ENCODE results near the gene TBC1D32. TPM values are rescaled to one million over a fixed set of nuclear protein-coding genes. Genes with fewer than 3 reads are reported as not detected.
"Not testable (repeated sequence)": the region's sequence is repeated elsewhere in the genome, so short reads cannot be mapped to it uniquely, and the experiment has no call there.

The TBC1D32 gene, protein sequence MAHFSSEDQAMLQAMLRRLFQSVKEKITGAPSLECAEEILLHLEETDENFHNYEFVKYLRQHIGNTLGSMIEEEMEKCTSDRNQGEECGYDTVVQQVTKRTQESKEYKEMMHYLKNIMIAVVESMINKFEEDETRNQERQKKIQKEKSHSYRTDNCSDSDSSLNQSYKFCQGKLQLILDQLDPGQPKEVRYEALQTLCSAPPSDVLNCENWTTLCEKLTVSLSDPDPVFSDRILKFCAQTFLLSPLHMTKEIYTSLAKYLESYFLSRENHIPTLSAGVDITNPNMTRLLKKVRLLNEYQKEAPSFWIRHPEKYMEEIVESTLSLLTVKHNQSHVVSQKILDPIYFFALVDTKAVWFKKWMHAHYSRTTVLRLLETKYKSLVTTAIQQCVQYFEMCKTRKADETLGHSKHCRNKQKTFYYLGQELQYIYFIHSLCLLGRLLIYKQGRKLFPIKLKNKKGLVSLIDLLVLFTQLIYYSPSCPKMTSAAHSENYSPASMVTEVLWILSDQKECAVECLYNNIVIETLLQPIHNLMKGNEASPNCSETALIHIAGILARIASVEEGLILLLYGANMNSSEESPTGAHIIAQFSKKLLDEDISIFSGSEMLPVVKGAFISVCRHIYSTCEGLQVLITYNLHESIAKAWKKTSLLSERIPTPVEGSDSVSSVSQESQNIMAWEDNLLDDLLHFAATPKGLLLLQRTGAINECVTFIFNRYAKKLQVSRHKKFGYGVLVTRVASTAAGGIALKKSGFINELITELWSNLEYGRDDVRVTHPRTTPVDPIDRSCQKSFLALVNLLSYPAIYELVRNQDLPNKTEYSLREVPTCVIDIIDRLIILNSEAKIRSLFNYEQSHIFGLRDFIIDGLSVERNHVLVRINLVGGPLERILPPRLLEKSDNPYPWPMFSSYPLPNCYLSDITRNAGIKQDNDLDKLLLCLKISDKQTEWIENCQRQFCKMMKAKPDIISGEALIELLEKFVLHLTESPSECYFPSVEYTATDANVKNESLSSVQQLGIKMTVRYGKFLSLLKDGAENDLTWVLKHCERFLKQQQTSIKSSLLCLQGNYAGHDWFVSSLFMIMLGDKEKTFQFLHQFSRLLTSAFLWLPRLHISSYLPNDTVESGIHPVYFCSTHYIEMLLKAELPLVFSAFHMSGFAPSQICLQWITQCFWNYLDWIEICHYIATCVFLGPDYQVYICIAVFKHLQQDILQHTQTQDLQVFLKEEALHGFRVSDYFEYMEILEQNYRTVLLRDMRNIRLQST
- 4.3 TPM for polyA plus RNA-seq (2013, experiment 1 of 2)
- polyA plus RNA-seq (2013, experiment 2 of 2): 4.6 TPM

DNA sequence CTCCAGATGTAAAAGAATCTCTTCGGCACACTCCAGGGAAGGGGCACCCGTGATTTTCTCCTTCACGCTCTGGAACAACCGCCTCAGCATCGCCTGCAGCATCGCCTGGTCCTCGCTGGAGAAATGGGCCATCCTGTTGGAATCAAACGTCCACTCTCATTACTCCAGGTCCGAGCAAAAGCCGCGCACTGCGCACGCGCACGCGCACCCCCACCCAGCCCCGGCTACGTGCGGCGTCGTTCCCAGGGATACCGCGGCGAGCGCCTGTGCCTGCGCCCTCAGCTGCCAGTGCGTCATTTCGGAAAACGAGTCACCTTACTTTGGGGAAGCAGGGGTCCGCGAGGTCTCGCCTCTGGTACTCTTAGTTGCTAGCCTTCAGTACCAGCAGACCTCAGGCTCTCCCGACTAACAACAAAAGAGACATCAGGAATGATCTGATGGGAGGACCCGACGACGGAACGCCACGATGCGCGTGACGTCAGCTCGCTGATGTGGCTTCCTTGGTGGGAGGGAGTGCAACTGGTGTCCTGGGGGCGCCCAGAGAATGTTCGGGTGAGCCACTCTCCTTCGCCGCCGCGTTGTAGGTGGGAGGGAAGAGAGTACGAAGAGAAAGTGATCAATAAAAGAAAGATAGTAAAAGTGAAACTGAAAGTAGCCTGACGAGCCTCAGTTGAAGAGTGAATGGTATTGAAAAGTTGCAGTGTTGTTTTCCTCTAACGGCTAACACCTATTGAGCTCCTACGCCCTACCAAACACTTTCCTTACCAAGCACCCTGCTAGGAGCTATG is at the start of gene TBC1D32:
Gene TBC1D32 (minus strand): TSS at position 182 of the 788 bp plus-strand sequence. CDS start 50 bp downstream, at position 132.
- H3K9me3 ChIP-seq (ENCODE audit: control insufficient read depth, low read length): no peaks in the 10 kb centered on the region
- H3K4me1 ChIP-seq (ENCODE audit: control insufficient read depth, insufficient read depth, low read length, poor library complexity, severe bottlenecking): no peaks in the 10 kb centered on the region
- H3K36me3 ChIP-seq (ENCODE audit: control insufficient read depth, insufficient read depth, low read length): no peaks in the 10 kb centered on the region
- 6 to 12% methylated on average over 19 to 28 of the region's 52 CpGs for WGBS, 2 experiments (ENCODE audit: insufficient coverage in 2 of 2)
- H3K27ac ChIP-seq (ENCODE audit: low read depth, low read length, severe bottlenecking): peak within 1 kb of the TSS; percentile 93
- H3K4me3 ChIP-seq (ENCODE audit: extremely low read depth, insufficient read depth, low read length, poor library complexity, severe bottlenecking): peak within 1 kb of the TSS; percentile 49

DNA sequence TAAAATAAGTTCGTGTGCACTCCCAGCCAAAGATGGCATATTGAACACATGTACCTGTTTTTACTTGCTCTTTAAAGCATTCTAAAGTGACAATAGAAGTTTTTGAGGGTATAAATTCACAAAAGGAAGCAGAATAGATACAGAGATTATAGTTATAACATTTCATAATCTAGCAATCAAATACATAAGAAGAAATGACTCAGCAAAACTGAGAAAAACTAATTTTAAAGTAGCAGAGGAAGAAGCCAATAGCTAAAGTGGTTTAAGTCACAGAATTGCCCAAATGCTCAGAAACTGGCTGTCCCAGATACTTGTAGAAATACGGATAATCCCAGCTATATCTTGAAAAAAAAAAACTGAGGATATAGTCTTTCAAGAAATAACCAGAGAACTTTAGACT is 49.2 kb upstream of the TBC1D32 start:
- H3K9me3 ChIP-seq (ENCODE audit: control insufficient read depth, low read length): no peaks in the 10 kb centered on the region
- no CpG with 5 or more reads among the region's 2 CpGs for WGBS, 2 experiments (ENCODE audit: insufficient coverage in 2 of 2)
- H3K4me3 ChIP-seq (ENCODE audit: extremely low read depth, insufficient read depth, low read length, poor library complexity, severe bottlenecking): no peak overlapping the region
- H3K36me3 ChIP-seq (ENCODE audit: control insufficient read depth, insufficient read depth, low read length): no peaks in the 10 kb centered on the region
- no peaks in the 10 kb centered on the region for H3K4me1 ChIP-seq (ENCODE audit: control insufficient read depth, insufficient read depth, low read length, poor library complexity, severe bottlenecking)
- H3K27ac ChIP-seq (ENCODE audit: low read depth, low read length, severe bottlenecking): no peak overlapping the region

DNA sequence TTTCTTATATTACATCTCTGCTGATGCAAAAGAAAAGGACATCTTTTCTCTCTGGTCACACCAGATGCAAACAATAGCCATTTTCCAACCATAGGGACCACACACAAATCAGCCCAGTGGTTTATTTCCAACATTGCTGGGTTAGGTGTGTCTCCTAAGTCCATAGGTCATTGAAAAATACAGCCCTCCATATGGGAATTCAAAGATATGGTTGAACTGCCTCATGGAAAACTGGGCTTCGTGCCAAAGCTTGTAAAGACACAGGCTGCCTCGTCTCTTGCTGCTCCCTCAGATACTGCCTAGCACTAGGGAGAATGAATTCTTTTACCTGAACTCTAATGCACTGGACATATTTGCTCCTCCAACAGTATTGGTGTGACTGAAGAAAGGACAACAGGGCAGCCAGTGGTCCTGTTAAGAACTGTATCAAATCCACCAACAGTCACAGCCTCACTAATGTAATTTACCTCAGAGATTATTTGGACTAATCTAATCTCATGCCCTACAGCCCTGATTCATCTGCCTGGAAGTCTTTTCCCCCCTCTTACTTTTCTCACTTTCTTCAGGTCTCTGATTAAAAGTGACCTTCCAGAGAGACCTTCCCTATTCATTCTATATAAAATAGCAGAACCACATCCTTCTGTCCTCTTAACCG is 48.3 kb upstream of the TBC1D32 start:
- Histone ChIP-seq H3K9me3 (ENCODE audit: control insufficient read depth, low read length) (no peaks in the 10 kb centered on the region), H3K4me3 (ENCODE audit: extremely low read depth, insufficient read depth, low read length, poor library complexity, severe bottlenecking) (no peak overlapping the region), H3K4me1 (ENCODE audit: control insufficient read depth, insufficient read depth, low read length, poor library complexity, severe bottlenecking) (no peaks in the 10 kb centered on the region), H3K36me3 (ENCODE audit: control insufficient read depth, insufficient read depth, low read length) (no peaks in the 10 kb centered on the region), H3K27ac (ENCODE audit: low read depth, low read length, severe bottlenecking) (no peak overlapping the region)
- 73 to 83% methylated on average over 2 of the region's 3 CpGs for WGBS, 2 experiments (ENCODE audit: insufficient coverage in 2 of 2)

DNA sequence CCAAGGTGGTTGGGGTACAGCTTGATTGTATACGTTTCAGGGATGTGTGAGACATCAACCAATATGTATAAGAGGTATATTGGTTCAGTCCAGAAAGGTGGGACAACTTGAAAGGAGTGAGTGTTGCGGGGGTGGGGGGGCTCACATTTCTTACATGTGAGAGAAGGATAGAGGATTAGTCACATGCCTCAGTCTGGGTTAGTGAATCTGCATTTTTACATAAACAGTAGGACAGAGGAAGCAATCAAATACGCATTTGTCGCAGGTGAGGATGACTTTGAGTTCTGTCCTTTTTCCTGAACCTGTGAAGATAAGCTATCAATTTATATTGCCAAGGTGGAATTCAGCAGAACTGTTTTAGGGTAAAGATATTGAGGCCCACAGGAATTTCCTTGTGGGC is 42.1 kb upstream of the TBC1D32 start:
- Histone ChIP-seq H3K4me3 (ENCODE audit: extremely low read depth, insufficient read depth, low read length, poor library complexity, severe bottlenecking) (no peak overlapping the region), H3K27ac (ENCODE audit: low read depth, low read length, severe bottlenecking) (no peak overlapping the region), H3K4me1 (ENCODE audit: control insufficient read depth, insufficient read depth, low read length, poor library complexity, severe bottlenecking) (no peaks in the 10 kb centered on the region), H3K36me3 (ENCODE audit: control insufficient read depth, insufficient read depth, low read length) (no peaks in the 10 kb centered on the region), H3K9me3 (ENCODE audit: control insufficient read depth, low read length) (no peaks in the 10 kb centered on the region)
- 81 to 85% methylated on average over 4 of the region's 4 CpGs for WGBS, 2 experiments (ENCODE audit: insufficient coverage in 2 of 2)

DNA sequence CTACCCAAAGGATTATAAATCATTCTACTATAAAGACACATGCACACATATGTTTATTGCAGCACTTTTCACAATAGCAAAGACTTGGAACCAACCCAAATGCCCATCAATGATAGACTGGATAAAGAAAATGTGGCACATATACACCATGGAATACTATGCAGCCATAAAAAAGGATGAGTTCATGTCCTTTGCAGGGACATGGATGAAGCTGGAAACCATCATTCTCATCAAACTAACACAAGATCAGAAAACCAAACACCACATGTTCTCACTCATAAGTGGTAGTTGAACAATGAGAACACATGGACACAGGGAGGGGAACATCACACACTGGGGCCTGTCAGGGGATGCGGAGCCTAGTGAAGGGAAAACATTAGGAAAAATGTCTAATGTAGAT is 39.9 kb upstream of the TBC1D32 start:
- H3K4me1 ChIP-seq (ENCODE audit: control insufficient read depth, insufficient read depth, low read length, poor library complexity, severe bottlenecking); H3K9me3 ChIP-seq (ENCODE audit: control insufficient read depth, low read length); H3K4me3 ChIP-seq (ENCODE audit: extremely low read depth, insufficient read depth, low read length, poor library complexity, severe bottlenecking); H3K36me3 ChIP-seq (ENCODE audit: control insufficient read depth, insufficient read depth, low read length); H3K27ac ChIP-seq (ENCODE audit: low read depth, low read length, severe bottlenecking): not testable (repeated sequence)
- no CpG with 5 or more reads among the region's 1 CpG for WGBS, 2 experiments (ENCODE audit: insufficient coverage in 2 of 2)

DNA sequence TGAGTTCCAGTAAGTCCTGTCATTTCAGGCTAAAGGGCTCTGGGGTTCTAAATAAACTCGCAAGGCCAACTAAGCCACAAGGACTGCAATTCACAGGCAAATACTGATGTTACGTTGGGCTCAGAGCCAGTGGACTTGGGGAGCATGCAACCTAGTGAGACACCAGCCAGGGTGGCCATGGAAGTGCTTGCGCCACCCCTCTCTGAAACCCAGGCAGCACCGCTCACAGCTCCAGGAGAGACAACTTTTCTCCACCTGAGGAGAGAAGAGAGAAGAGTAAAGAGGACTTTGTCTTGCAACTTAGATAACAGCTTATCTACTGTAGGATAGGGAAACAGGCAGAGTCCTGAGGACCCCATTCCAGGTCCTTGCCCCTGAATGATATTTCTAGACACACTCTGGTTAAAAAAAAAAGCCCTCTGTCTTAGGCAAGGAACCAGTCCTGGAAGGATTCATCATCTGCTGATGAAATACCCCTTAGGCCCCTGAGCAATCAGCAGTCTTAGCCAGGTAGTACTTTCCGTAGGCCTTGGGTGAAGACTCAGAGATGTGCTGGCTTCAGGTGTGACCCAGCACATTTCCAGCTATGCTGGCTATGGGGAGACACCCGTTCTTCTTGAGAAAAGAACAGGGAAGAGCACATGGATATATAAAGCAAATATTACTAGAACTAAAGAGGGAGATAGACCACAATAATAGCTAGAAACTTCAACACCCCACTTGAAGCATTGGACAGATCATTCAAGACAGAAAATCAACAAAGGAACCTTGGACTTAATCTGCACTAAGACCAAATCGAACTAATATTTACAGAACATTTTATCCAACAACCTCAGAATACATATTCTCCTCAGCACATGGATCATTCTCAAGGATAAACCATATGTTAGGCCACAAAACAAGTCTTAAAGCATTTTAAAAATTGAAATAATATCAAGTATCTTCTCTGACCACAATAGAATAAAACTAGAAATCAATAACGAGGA is 31.5 kb upstream of the TBC1D32 start:
- Histone ChIP-seq H3K9me3 (ENCODE audit: control insufficient read depth, low read length) (no peaks in the 10 kb centered on the region), H3K27ac (ENCODE audit: low read depth, low read length, severe bottlenecking) (no peak overlapping the region)
- 89 to 90% methylated on average over 4 to 6 of the region's 8 CpGs for WGBS, 2 experiments (ENCODE audit: insufficient coverage in 2 of 2)

DNA sequence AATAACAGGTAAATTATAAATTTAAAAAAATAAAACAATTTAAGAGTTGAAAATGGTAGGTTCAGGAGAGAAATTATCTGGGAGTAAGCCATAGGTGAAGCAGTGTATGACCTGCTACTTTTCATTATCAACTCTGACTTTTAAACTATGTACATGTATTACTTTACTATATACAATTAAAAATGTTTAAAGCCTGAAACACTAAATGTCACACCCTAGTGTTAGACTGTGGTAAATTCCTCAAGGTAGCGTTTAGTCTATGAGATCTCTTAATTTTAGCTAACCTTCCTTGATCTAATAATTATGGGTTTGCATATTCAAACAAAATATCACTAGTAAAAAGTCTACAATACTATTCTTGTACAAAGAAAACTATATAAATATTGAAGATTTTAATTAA is 22.3 kb upstream of the TBC1D32 start:
- no CpG with 5 or more reads among the region's 1 CpG for WGBS, 2 experiments (ENCODE audit: insufficient coverage in 2 of 2)
- H3K27ac ChIP-seq (ENCODE audit: low read depth, low read length, severe bottlenecking): no peak overlapping the region
- H3K4me1 ChIP-seq (ENCODE audit: control insufficient read depth, insufficient read depth, low read length, poor library complexity, severe bottlenecking): no peaks in the 10 kb centered on the region
- no peaks in the 10 kb centered on the region for H3K9me3 ChIP-seq (ENCODE audit: control insufficient read depth, low read length)
- no peaks in the 10 kb centered on the region for H3K36me3 ChIP-seq (ENCODE audit: control insufficient read depth, insufficient read depth, low read length)
- no peak overlapping the region for H3K4me3 ChIP-seq (ENCODE audit: extremely low read depth, insufficient read depth, low read length, poor library complexity, severe bottlenecking)

More for the DNA sequence above, 31.5 kb upstream of the TBC1D32 start:
- no peaks in the 10 kb centered on the region for H3K4me1 ChIP-seq (ENCODE audit: control insufficient read depth, insufficient read depth, low read length, poor library complexity, severe bottlenecking)
- no peak overlapping the region for H3K4me3 ChIP-seq (ENCODE audit: extremely low read depth, insufficient read depth, low read length, poor library complexity, severe bottlenecking)
- H3K36me3 ChIP-seq (ENCODE audit: control insufficient read depth, insufficient read depth, low read length): no peaks in the 10 kb centered on the region

DNA sequence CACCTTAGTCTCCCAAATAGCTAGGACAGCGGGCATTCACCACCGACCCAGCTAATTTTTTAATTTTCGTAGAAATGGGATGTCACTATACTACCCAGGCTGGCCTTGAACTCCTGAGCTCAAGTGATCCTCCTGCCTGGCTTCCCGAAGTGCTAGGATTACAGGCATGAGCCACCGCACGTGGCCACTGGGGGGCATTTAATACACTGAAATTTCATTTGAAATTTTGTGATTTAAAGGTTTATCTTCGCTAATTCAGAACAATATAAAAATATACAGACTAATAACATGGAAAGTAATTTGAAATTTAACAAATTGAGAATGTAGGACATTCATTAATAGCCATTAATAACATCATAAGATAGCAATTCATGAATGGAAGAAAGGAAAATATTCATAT is 20.5 kb upstream of the TBC1D32 start:
- WGBS, 2 experiments (ENCODE audit: insufficient coverage in 2 of 2): 88 to 89% methylated on average over 3 to 4 of the region's 7 CpGs
- Histone ChIP-seq H3K9me3 (ENCODE audit: control insufficient read depth, low read length) (no peaks in the 10 kb centered on the region), H3K36me3 (ENCODE audit: control insufficient read depth, insufficient read depth, low read length) (no peaks in the 10 kb centered on the region), H3K27ac (ENCODE audit: low read depth, low read length, severe bottlenecking) (no peak overlapping the region), H3K4me1 (ENCODE audit: control insufficient read depth, insufficient read depth, low read length, poor library complexity, severe bottlenecking) (no peaks in the 10 kb centered on the region), H3K4me3 (ENCODE audit: extremely low read depth, insufficient read depth, low read length, poor library complexity, severe bottlenecking) (no peak overlapping the region)

DNA sequence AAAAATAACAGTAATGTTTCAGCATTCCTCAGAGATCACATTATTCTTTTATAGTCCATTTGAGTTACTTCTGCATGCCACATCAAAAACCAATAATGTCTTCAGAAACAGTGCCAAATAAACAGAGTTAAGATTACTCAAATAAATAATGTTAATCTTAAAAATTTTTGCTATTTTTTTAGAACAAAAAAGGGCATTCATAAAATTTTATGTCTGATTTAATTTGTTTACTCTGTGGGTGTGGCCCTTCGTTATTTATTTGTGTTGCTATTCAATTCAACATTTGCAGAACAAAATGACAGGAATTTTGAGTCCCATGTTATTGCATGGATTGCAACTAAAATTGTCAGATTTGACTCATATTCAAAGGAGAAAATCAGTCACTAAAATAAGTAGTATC is 18.7 kb upstream of the TBC1D32 start:
- Histone ChIP-seq H3K36me3 (ENCODE audit: control insufficient read depth, insufficient read depth, low read length) (no peaks in the 10 kb centered on the region), H3K4me3 (ENCODE audit: extremely low read depth, insufficient read depth, low read length, poor library complexity, severe bottlenecking) (no peak overlapping the region), H3K4me1 (ENCODE audit: control insufficient read depth, insufficient read depth, low read length, poor library complexity, severe bottlenecking) (no peaks in the 10 kb centered on the region), H3K27ac (ENCODE audit: low read depth, low read length, severe bottlenecking) (no peak overlapping the region), H3K9me3 (ENCODE audit: control insufficient read depth, low read length) (no peaks in the 10 kb centered on the region)
- WGBS, 2 experiments (ENCODE audit: insufficient coverage in 2 of 2): no CpG with 5 or more reads among the region's 1 CpG
